HG02642 (cell line): ENCODE measurements around the gene TCAP.
"Not testable (repeated sequence)": the region's sequence is repeated elsewhere in the genome, so short reads cannot be mapped to it uniquely, and the experiment has no call there.

Source experiments
- ATAC-seq: cut with Tn5 transposase; IDR thresholded peaks from one replicate; pipeline ENCODE4 v1.9.1; 2021; ENCODE audit warnings: mild to moderate bottlenecking; ENCODE audit not compliant: unreplicated experiment, poor library complexity

The TCAP gene

GRCh38 chr17:39677542-39678339, 12.6 kb downstream of the TCAP start:
- no peak for ATAC-seq

- ATAC-seq, result no peak
Measured at GRCh38 chr17:39678340-39679116, 13.4 kb downstream of the TCAP start.

DNA sequence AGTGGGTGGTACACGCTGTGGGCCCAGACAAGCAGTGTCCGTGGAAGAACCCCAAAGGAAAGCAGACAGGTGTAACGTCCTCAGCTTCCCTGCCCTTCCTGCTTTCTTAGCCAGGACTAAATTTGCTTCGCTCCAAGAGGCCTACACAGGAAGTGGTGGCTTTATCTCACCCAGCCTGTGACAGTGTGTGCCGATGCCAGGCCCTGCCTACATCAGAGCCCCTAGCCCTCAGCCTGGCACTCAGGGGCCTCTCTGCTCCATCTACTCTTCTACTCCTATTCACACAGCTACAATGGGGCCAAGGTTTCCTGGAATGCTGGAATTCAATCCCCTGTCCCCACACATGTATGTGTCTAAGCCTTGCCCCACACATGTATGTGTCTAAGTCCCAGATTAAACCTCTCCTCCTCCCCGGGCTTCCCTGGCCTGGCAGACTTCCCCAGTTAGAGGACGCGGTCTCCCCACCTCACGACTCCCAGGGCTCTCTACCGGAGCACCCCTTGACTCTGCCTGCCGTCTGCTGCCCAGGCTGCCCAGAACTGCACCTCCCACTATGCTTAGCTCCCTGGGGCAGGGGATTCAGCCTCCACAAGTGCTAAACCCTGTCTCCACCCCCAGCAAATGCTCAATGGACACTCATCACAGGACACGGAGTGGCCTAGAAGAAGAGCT, 14.5 kb downstream of the TCAP start:
- ATAC-seq, result no peak

GRCh38 chr17:39683295-39683939, 18.3 kb downstream of the TCAP start:
- no peak for ATAC-seq

GRCh38 chr17:39684369-39685192, 19.4 kb downstream of the TCAP start:
- no peak for ATAC-seq

GRCh38 chr17:39687101-39687545, 22.0 kb downstream of the TCAP start:
- no peak for ATAC-seq

GRCh38 chr17:39687546-39688474, 22.7 kb downstream of the TCAP start, which contains the start of gene PGAP3:
Gene PGAP3 (minus strand): TSS chr17:39688057. CDS start chr17:39688014, 43 bp downstream.
- ATAC-seq, result peak; percentile 89

- ATAC-seq, result no peak
Measured at GRCh38 chr17:39688475-39688835, 23.3 kb downstream of the TCAP start.

- ATAC-seq, result no peak
Measured at GRCh38 chr17:39688945-39689344, 23.8 kb downstream of the TCAP start.

DNA sequence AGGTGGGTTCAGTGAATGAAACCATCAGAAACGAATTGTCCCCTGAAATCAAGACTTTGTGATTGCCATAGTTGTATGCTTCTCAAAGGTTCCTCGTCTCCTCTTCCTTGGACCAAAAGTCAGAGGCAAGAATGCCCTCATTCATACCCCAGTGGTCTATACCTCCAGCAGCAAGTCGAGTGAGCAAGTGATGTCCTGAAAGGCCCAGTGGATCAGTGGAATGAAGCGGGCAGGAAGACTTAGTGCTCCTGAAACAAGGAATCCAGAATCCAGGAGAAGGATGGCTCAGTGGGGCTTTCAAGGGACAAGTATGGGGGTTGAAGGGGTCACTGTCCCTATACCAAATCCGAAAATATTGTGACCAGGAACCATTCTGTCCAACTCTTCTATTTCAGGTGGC, 29.4 kb downstream of the TCAP start:
- ATAC-seq, result no peak

DNA sequence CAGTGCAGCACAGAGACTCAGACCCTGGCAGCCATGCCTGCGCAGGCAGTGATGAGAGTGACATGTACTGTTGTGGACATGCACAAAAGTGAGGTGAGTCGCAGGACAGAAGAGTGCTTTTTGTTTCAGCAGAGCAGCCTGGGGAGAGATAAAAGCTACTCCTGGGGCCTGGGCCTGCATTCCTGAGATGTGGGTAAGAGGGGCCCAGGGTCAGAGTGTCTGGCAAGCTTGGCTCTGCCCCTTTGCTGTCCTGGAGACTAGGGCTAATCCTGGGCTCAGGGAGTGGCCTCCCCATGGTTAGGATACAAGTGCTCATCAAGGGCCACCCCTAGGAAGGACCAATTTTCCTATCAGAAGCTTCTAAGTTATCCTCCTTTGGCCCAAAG, 29.9 kb downstream of the TCAP start:
- no peak for ATAC-seq

- ATAC-seq, result no peak
Measured at GRCh38 chr17:39696731-39697130, 31.6 kb downstream of the TCAP start.

DNA sequence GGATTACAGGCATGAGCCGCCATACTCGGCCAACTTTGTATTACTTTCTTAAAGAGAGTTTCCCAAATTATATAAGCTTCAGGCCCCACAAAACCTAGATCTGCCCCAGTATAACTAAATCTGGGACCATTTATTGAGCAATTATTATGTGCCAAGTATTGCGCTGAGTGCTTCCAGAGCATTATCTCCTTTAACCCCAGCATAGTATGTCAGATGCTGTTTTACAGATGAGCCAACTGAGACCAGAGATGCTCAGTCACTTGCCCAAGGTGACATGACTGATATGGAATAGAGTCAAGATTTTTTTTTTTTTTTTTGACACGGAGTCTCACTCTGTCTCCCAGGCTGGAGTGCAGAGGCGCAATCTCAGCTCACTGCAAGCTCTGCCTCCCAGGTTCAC, 32.8 kb downstream of the TCAP start:
- ATAC-seq, result no peak

DNA sequence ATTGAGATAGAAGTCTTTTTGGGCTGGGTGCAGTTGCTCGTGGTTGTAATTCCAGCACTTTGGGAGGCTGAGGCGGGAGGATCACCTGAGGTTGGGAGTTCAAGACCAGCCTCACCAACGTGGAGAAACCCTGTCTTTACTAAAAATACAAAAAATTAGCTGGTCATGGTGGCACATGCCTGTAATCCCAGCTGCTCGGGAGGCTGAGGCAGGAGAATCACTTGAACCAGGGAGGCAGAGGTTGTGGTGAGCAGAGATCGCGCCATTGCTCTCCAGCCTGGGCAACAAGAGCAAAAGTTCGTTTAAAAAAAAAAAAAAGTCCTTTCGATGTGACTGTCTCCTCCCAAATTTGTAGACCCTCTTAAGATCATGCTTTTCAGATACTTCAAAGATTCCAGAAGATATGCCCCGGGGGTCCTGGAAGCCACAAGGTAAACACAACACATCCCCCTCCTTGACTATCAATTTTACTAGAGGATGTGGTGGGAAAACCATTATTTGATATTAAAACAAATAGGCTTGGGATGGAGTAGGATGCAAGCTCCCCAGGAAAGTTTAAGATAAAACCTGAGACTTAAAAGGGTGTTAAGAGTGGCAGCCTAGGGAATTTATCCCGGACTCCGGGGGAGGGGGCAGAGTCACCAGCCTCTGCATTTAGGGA, 34.1 kb downstream of the TCAP start:
- not testable (repeated sequence) for ATAC-seq

DNA sequence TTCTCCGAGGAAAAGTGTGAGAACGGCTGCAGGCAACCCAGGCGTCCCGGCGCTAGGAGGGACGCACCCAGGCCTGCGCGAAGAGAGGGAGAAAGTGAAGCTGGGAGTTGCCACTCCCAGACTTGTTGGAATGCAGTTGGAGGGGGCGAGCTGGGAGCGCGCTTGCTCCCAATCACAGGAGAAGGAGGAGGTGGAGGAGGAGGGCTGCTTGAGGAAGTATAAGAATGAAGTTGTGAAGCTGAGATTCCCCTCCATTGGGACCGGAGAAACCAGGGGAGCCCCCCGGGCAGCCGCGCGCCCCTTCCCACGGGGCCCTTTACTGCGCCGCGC, 34.6 kb downstream of the TCAP start, which contains the start of gene ERBB2:
ERBB2 (plus strand) TSS at position 247 of the 330 bp plus-strand sequence. CDS start 175 bp downstream, outside the sequence.
- ATAC-seq, result no peak

GRCh38 chr17:39700148-39700987, 35.2 kb downstream of the TCAP start:
- ATAC-seq, result no peak
